Heart right ventricle (tissue), 16 donors: ENCODE data around the gene AGBL1. TPM values are rescaled to one million over a fixed set of nuclear protein-coding genes. Genes with fewer than 3 reads are reported as not detected.

Source experiments
- ATAC-seq, 8 donors: fragments of 200-7000 bp; cut with Tn5 transposase; one replicate each; pipeline ENCODE4 v1.9.1; 2020; ENCODE audit warnings: mild to moderate bottlenecking in 8 of 8, moderate library complexity in 8 of 8, moderate number of reproducible peaks in 1 of 8
- DNase-seq, 2 donors: peaks; one replicate each; pipeline ENCODE4 v3.0.0-alpha.2; 2020
- H3K27ac ChIP-seq, 10 donors: fragments of 200-600 bp; sonication (generic) in 2 of 10; one replicate each; pipeline versions ENCODE4 v1.5.0 to v1.8.0; 2020 to 2022; ENCODE audit warnings: mild to moderate bottlenecking in 3 of 10
- H3K27me3 ChIP-seq, 7 donors: fragments of 200-600 bp; one replicate each; pipeline ENCODE4 v1.8.0; 2021 to 2022; ENCODE audit warnings: mild to moderate bottlenecking in 2 of 7
- H3K36me3 ChIP-seq, 9 donors: fragments of 200-600 bp; sonication (generic) in 1 of 9; one replicate each; pipeline versions ENCODE4 v1.5.0 to v1.8.0; 2020 to 2022; ENCODE audit warnings: mild to moderate bottlenecking in 2 of 9
- H3K4me1 ChIP-seq, 9 donors: fragments of 200-600 bp; sonication (generic) in 1 of 9; one replicate each; pipeline versions ENCODE4 v1.5.0 to v1.8.0; 2020 to 2022; ENCODE audit warnings: mild to moderate bottlenecking in 4 of 9
- H3K4me3 ChIP-seq, 10 donors: fragments of 200-600 bp; sonication (generic) in 2 of 10; one replicate each; pipeline versions ENCODE4 v1.5.0 to v1.8.0; 2020 to 2022; ENCODE audit warnings: mild to moderate bottlenecking in 7 of 10, moderate library complexity in 2 of 10
- H3K9me3 ChIP-seq, 11 donors: fragments of 200-600 bp in 10 of 11; sonication (generic) in 2 of 11; one replicate each; pipeline versions ENCODE4 v1.5.0 to v1.8.0; 2013 to 2022; ENCODE audit warnings: mild to moderate bottlenecking in 2 of 11, control low read depth in 1 of 11, moderate library complexity in 1 of 11
- WGBS, 2 donors: extraction: QIAGEN DNeasy Blood & Tissue Kit; methylation state at CpG; one replicate each; pipeline ENCODE4 v1.1.7; 2013; ENCODE audit warnings: inconsistent platforms in 1 of 2; 5-methylcytosine and 5-hydroxymethylcytosine counted together
- intact Hi-C, 10 donors: fragments of 100-400 bp; cut with DNase I; formaldehyde crosslinking; loops; one replicate each; pipeline versions ENCODE4 v1.11.1 to v1.14.2; 2022
- polyA plus RNA-seq, 2 donors: library from polyadenylated mRNA; stranded (reverse); fragments of 200-250 nt; gene quantifications; one replicate each; pipeline ENCODE4 v1.2.3, GENCODE V29; 2013
- total RNA-seq, 10 donors: library from RNA; stranded (reverse); fragmentation: NEBNext Ultra II Directional in 3 of 10; extraction: Animal tissue kit (Norgen Biotek cat#: 25700) in 3 of 10; gene quantifications; one replicate each; pipeline versions ENCODE4 v1.2.1 to v1.2.4, GENCODE V29; 2021 to 2023
- TF ChIP-seq, protein P1 (sequence below), 9 donors: fragments of 200-600 bp; sonication (generic) in 2 of 9; IDR thresholded peaks; one replicate each; pipeline versions ENCODE4 v1.5.0 to v1.8.0; 2021 to 2022; ENCODE audit warnings: antibody characterized with exemption in 9 of 9, mild to moderate bottlenecking in 5 of 9, moderate library complexity in 1 of 9
- donor health status: Arrhythmogenic right ventricular cardiomyopathy.
- donor health status: ischemic (EF 13 %, LVEDD 7.1; RV severe dilation, severe dysfunction).
- donor health status: healthy with polysubstance abuse.
- donor health status: DM: no; HTN: yes; CAD: no.
- donor health status: DM: no; HTN: no; CAD: no.
- donor health status: ischemic (EF 25% LVEDD 6.9; RV normal size, moderate dysfunction).
- donor health status: ischemic (EF 25% LVEDD 5.7; RV mildly dilated, moderate dysfunction).
- donor health status: healthy.
- donor health status: DM: yes; HTN: yes; CAD: no.
- donor health status: Ischemic cardiomyopathy.
- donor health status: ischemic (EF 35%, LVEDD 5.7; RV mildly dilated, moderate dysfunction).
- donor health status: nonischemic (EF 11% LVEDD 7.7; RV severe dilation, severe dysfunction).
- donor health status: DM: yes; HTN: yes; CAD: no.
- donor health status: PGD.
- donor health status: ischemic (EF 29% LVEDD 5.4; RV normal size, mild dysfunction).
- donor health status: nonischemic (EF 23%, LVEDD 6.1; RV moderate dilation, normal function).

Gene AGBL1
- total and polyA plus RNA-seq, 12 donors = 0.02 to 0.13 (median 0.09) TPM; not detected in 7

DNA sequence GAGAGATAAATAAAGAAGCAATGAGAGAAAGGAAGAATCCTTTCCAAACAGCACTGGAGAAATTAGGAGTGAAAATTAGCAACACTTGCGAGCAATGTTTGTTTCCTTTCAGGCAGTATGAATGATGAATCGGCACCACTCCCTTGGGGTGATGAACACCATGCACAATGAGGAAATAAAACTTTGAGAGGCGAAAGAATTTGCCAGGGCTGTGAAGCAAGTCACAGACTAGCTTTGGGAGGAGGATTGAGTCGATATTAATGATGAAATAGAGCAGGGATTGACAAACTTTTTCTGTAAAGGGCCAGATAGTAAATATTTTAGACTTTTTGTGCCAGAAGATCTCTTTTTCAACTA, 237.7 kb downstream of the AGBL1 start:
- peak overlapping the region in 2 of 10 donors; percentile 30 to 39 for H3K27ac ChIP-seq
- 46 to 54% methylated on average over 4 of the region's 4 CpGs for WGBS, 2 donors
- H3K9me3 ChIP-seq = no peaks in the 10 kb centered on the region
- no peaks in the 10 kb centered on the region for H3K36me3 ChIP-seq
- DNase-seq = no peak
- H3K4me3 ChIP-seq = no peak overlapping the region
- TF ChIP-seq, protein P1, sequence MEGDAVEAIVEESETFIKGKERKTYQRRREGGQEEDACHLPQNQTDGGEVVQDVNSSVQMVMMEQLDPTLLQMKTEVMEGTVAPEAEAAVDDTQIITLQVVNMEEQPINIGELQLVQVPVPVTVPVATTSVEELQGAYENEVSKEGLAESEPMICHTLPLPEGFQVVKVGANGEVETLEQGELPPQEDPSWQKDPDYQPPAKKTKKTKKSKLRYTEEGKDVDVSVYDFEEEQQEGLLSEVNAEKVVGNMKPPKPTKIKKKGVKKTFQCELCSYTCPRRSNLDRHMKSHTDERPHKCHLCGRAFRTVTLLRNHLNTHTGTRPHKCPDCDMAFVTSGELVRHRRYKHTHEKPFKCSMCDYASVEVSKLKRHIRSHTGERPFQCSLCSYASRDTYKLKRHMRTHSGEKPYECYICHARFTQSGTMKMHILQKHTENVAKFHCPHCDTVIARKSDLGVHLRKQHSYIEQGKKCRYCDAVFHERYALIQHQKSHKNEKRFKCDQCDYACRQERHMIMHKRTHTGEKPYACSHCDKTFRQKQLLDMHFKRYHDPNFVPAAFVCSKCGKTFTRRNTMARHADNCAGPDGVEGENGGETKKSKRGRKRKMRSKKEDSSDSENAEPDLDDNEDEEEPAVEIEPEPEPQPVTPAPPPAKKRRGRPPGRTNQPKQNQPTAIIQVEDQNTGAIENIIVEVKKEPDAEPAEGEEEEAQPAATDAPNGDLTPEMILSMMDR (IDR thresholded peaks at IDR 0.05) = no peak
- H3K27me3 ChIP-seq = no peaks in the 10 kb centered on the region
- H3K4me1 ChIP-seq = peaks cover 0 to 20% (median 0%) of the 10 kb centered on the region in 9 donors
- intact Hi-C loops = no loop called here
- ATAC-seq = peak in 2 of 8 donors; percentile 58 to 81

DNA sequence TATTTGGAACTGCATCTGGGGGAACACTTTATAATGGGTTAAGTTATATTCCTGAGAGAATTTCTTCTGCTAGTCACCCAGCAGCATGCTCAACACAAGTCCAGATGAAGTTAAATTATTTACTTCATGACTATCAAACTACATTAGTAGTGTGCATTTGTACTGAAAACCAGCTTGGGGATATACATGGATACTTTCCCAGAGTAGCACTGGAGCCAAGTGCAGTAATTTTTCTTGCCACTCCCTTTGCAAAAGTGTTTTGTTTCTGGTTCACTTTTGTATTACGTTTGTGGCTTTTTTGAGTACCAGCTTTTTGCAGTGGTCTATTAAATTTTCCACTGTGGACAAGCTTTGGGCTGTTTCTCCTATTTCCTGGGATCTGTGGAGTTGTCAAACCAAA, 243.0 kb downstream of the AGBL1 start:
- Histone ChIP-seq H3K4me3 (no peak overlapping the region), H3K36me3 (no peaks in the 10 kb centered on the region), H3K4me1 (no peaks in the 10 kb centered on the region), H3K9me3 (no peaks in the 10 kb centered on the region), H3K27me3 (peaks cover 0 to 3% (median 0%) of the 10 kb centered on the region in 7 donors), H3K27ac (no peak overlapping the region)
- TF ChIP-seq, protein P1 (IDR thresholded peaks at IDR 0.05) = no peak
- DNase-seq (no peak), ATAC-seq (no peak)
- 53 to 54% methylated on average over 1 of the region's 1 CpG for WGBS, 2 donors
- intact Hi-C loops = no loop called here

DNA sequence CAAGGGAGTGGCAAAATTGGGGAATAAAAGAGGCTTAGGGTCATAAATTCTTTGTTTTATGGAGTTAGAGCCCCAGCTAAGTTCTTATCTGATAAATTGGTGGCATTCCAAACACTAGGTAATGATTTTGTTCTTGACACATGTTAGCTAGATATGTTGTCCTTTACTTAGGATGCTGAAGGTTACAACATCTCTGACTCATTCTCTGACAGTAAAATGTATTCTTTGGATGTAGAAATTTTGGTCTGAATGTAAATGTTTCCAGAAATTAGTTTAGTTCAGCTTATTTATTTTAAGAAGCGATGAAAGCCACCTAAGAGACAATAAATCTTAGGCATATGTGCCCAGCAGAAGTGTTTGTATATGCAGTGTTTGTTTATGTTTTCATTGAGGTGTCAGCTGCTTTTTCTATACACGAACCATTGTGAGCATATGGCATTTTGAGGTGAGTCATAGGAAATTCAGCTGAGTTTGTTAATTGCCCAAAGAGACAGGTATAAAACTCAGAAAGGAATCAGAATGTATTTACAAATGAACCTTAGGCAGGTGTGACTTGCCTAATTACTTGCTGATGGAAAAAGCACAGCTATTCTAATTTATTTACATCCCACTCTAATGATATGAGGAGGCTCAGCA, 247.7 kb downstream of the AGBL1 start:
- peaks cover 0 to 39% (median 11%) of the 10 kb centered on the region in 11 donors for H3K9me3 ChIP-seq
- TF ChIP-seq, protein P1 (IDR thresholded peaks at IDR 0.05) = no peak
- no peak overlapping the region for H3K4me3 ChIP-seq
- no peak for ATAC-seq
- intact Hi-C loops = no loop called here
- 58 to 59% methylated on average over 2 of the region's 2 CpGs for WGBS, 2 donors
- DNase-seq = no peak
- H3K27ac ChIP-seq = no peak overlapping the region
- no peaks in the 10 kb centered on the region for H3K36me3 ChIP-seq
- H3K4me1 ChIP-seq = no peaks in the 10 kb centered on the region
- H3K27me3 ChIP-seq = peaks cover 0 to 6% (median 0%) of the 10 kb centered on the region in 7 donors

GRCh38 chr15:86328658-86329057, 249.0 kb downstream of the AGBL1 start:
- H3K9me3 ChIP-seq = peaks cover 0 to 39% (median 11%) of the 10 kb centered on the region in 11 donors

More at GRCh38 chr15:86328658-86329057, 249.0 kb downstream of the AGBL1 start:
- ATAC-seq = no peak
- Histone ChIP-seq H3K4me3 (no peak overlapping the region), H3K36me3 (no peaks in the 10 kb centered on the region), H3K27me3 (peaks cover 0 to 6% (median 0%) of the 10 kb centered on the region in 7 donors), H3K4me1 (no peaks in the 10 kb centered on the region), H3K27ac (no peak overlapping the region)
- TF ChIP-seq, protein P1 (IDR thresholded peaks at IDR 0.05) = no peak
- DNase-seq = no peak
- intact Hi-C loops = no loop called here
- 64 to 66% methylated on average over 2 of the region's 2 CpGs for WGBS, 2 donors
